Adrenal gland (tissue), 5 donors: ENCODE results near the gene HTRA3.

Source experiments
- POLR2A ChIP-seq, 2 donors: fragments of 450-650 bp; IDR thresholded peaks; one replicate each; pipeline ENCODE4 v1.6.1; 2017; ENCODE audit warnings: antibody characterized with exemption in 2 of 2, mild to moderate bottlenecking in 2 of 2, moderate library complexity in 1 of 2
- TF ChIP-seq, protein P1 (sequence below), 6 experiments: fragments of 450-650 bp in 4 of 6; fragments of 200-600 bp in 2 of 6; sonication (generic) in 1 of 6; IDR thresholded peaks; 1 replicate in 5 of 6; 2 replicates in 1 of 6; pipeline versions ENCODE4 v1.5.1 to v1.8.0; 2016 to 2021; ENCODE audit warnings: antibody characterized with exemption in 6 of 6, mild to moderate bottlenecking in 2 of 6, moderate library complexity in 1 of 6
- donor health status: DM: no; HTN: no; CAD: no.

DNA sequence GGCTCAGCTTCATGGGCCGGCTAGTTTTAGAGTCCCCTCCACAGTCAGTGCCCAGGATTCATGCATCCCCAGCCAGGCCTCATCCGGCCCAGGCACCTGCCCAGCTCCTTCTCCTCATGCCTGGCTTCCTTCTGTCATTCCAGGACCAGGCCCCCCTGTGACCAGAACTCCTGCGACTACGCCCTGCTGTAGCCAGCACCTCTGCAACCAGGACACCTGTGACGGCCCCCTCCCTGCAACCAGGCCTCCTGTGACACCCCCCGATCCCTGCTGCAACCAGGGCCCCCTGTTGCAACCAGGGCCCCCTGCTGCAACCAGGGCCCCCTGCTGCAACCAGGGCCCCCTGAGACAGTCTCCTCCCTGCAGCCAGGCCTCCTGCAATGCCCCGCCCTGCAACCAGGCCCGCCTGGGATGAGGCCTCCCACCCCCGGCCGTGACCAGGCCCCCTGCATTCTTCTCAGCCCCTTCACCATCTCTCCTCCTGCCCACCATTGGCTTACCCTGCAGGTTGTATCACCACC lies 46.8 kb downstream of the HTRA3 start:
- TF ChIP-seq, protein P1, sequence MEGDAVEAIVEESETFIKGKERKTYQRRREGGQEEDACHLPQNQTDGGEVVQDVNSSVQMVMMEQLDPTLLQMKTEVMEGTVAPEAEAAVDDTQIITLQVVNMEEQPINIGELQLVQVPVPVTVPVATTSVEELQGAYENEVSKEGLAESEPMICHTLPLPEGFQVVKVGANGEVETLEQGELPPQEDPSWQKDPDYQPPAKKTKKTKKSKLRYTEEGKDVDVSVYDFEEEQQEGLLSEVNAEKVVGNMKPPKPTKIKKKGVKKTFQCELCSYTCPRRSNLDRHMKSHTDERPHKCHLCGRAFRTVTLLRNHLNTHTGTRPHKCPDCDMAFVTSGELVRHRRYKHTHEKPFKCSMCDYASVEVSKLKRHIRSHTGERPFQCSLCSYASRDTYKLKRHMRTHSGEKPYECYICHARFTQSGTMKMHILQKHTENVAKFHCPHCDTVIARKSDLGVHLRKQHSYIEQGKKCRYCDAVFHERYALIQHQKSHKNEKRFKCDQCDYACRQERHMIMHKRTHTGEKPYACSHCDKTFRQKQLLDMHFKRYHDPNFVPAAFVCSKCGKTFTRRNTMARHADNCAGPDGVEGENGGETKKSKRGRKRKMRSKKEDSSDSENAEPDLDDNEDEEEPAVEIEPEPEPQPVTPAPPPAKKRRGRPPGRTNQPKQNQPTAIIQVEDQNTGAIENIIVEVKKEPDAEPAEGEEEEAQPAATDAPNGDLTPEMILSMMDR (IDR thresholded peaks at IDR 0.05) = no peak
- TF ChIP-seq POLR2A (IDR thresholded peaks at IDR 0.05) = no peak
